Lung (tissue), 12 donors: ENCODE measurements around the gene PRKACB. TPM values are rescaled to one million over a fixed set of nuclear protein-coding genes. Genes with fewer than 3 reads are reported as not detected.

Source experiments
- ATAC-seq: fragments of 200-7000 bp; cut with Tn5 transposase; one replicate; pipeline ENCODE4 v1.9.1; 2020; ENCODE audit warnings: moderate number of reproducible peaks; ENCODE audit not compliant: insufficient read depth, low FRiP score
- DNase-seq, 3 donors: peaks; one replicate each; pipeline ENCODE4 v3.0.0-alpha.2; 2013 to 2017
- H3K27ac ChIP-seq, 2 donors: one replicate each; pipeline ENCODE4 v1.5.1; 2013; ENCODE audit warnings: mild to moderate bottlenecking in 2 of 2, moderate library complexity in 2 of 2, control low read depth in 1 of 2, inconsistent platforms in 1 of 2, low read depth in 1 of 2, low read length in 1 of 2
- H3K27me3 ChIP-seq, 3 donors: one replicate each; pipeline ENCODE4 v1.5.1; 2013; ENCODE audit warnings: low read length in 2 of 3; ENCODE audit not compliant: control insufficient read depth in 3 of 3, insufficient read depth in 3 of 3
- H3K36me3 ChIP-seq, 4 donors: one replicate each; pipeline ENCODE4 v1.5.1; 2013; ENCODE audit warnings: low read length in 4 of 4, mild to moderate bottlenecking in 1 of 4, moderate library complexity in 1 of 4; ENCODE audit not compliant: control insufficient read depth in 4 of 4, insufficient read depth in 4 of 4
- H3K4me1 ChIP-seq, 5 donors: one replicate each; pipeline ENCODE4 v1.5.1; 2013; ENCODE audit warnings: low read length in 5 of 5, mild to moderate bottlenecking in 2 of 5, moderate library complexity in 1 of 5; ENCODE audit not compliant: control insufficient read depth in 5 of 5, insufficient read depth in 5 of 5
- H3K4me3 ChIP-seq: one replicate; pipeline ENCODE4 v1.5.1; 2013; ENCODE audit warnings: mild to moderate bottlenecking, control low read depth, moderate library complexity
- H3K9ac ChIP-seq, 2 donors: one replicate each; pipeline ENCODE4 v1.5.1; 2013; ENCODE audit warnings: low read length in 2 of 2, control low read depth in 1 of 2; ENCODE audit not compliant: insufficient read depth in 1 of 2
- H3K9me3 ChIP-seq, 4 donors: one replicate each; pipeline ENCODE4 v1.5.1; 2013; ENCODE audit warnings: low read length in 3 of 4, mild to moderate bottlenecking in 1 of 4, moderate library complexity in 1 of 4; ENCODE audit not compliant: control insufficient read depth in 4 of 4, insufficient read depth in 3 of 4
- CTCF ChIP-seq: IDR thresholded peaks from 2 replicates; pipeline ENCODE4 v1.5.1; 2012; ENCODE audit warnings: mild to moderate bottlenecking; ENCODE audit errors: control extremely low read depth, extremely low read depth
- WGBS, 2 donors: extraction: QIAGEN DNeasy Blood & Tissue Kit; methylation state at CpG; one replicate each; pipeline ENCODE4 v1.1.7; 2013; 5-methylcytosine and 5-hydroxymethylcytosine counted together
- polyA plus RNA-seq, 2 donors: library from polyadenylated mRNA; stranded (reverse); fragments of 200-250 nt; gene quantifications; one replicate each; pipeline ENCODE4 v1.2.1, GENCODE V29; 2013
- total RNA-seq, 2 donors: library from RNA; depleted of rRNA in 1 of 2; stranded (reverse); fragments of >200 nt in 1 of 2; gene quantifications; one replicate each; pipeline ENCODE4 v1.2.1, GENCODE V29; 2014 to 2021
- donor health status: control.
- donor health status: control.
- donor health status: Bipolar disorder and iron deficiency.
- donor health status: healthy.
- donor health status: DM: yes; HTN: yes; CAD: no.

PRKACB gene
- total and polyA plus RNA-seq, 4 donors, result 4.2 to 43.1 (median 11.4) TPM

GRCh38 chr1:84254703-84255238 is 110.7 kb downstream of the PRKACB start:
- ATAC-seq (no peak), DNase-seq (no peak)
- H3K9ac ChIP-seq, result no peak overlapping the region
- TF ChIP-seq CTCF, result no peak
- 97 to 98% methylated on average over 2 of the region's 2 CpGs for WGBS, 2 donors
- H3K9me3 ChIP-seq, result peaks cover 0 to 3% (median 0%) of the 10 kb centered on the region in 4 donors
- no peaks in the 10 kb centered on the region for H3K27me3 ChIP-seq
- no peak overlapping the region for H3K4me3 ChIP-seq
- no peak overlapping the region for H3K27ac ChIP-seq
- no peaks in the 10 kb centered on the region for H3K36me3 ChIP-seq
- H3K4me1 ChIP-seq, result peaks cover 0 to 5% (median 0%) of the 10 kb centered on the region in 5 donors

- no peaks in the 10 kb centered on the region for H3K36me3 ChIP-seq
- peaks cover 0 to 3% (median 0%) of the 10 kb centered on the region in 4 donors for H3K9me3 ChIP-seq
- no peak overlapping the region for H3K27ac ChIP-seq
- DNase-seq (no peak), ATAC-seq (no peak)
- no peak overlapping the region for H3K4me3 ChIP-seq
- no peaks in the 10 kb centered on the region for H3K27me3 ChIP-seq
- no peak for TF ChIP-seq CTCF
- no peak overlapping the region for H3K9ac ChIP-seq
- H3K4me1 ChIP-seq, result peaks cover 0 to 5% (median 0%) of the 10 kb centered on the region in 5 donors
These were observed 111.5 kb downstream of the PRKACB start for GRCh38 chr1:84255582-84255981.

DNA sequence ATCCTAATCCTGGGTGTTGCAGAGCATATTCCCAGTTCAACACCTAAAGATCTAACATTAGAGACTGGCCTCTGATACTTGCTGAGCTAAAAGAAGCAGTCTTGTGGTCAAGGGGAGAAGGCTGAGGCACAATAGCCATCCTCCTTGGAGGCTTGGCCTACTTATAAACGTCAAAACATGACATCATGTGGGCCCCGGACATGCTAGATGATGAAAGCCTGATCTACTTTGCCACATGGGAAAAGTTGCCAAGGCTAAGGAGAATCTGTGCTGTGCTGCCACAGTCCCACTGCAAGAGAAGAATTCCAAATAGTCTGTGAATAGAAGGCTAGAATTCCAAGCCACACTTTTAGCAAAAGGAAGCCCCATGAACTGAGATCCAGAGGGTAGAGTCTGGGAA is 113.5 kb downstream of the PRKACB start:
- H3K27me3 ChIP-seq, result no peaks in the 10 kb centered on the region
- no peaks in the 10 kb centered on the region for H3K9me3 ChIP-seq
- H3K9ac ChIP-seq, result no peak overlapping the region
- DNase-seq (no peak), ATAC-seq (no peak)
- no peak overlapping the region for H3K27ac ChIP-seq
- no peak for TF ChIP-seq CTCF
- no peak overlapping the region for H3K4me3 ChIP-seq
- H3K4me1 ChIP-seq, result peaks cover 0 to 5% (median 0%) of the 10 kb centered on the region in 5 donors
- WGBS, 2 donors, result 64 to 76% methylated on average over 2 of the region's 2 CpGs
- H3K36me3 ChIP-seq, result no peaks in the 10 kb centered on the region

GRCh38 chr1:84259376-84259775 is 115.3 kb downstream of the PRKACB start:
- H3K9ac ChIP-seq, result no peak overlapping the region
- H3K4me3 ChIP-seq, result no peak overlapping the region
- no peak for TF ChIP-seq CTCF
- H3K27ac ChIP-seq, result no peak overlapping the region
- DNase-seq (no peak), ATAC-seq (no peak)
- H3K9me3 ChIP-seq, result no peaks in the 10 kb centered on the region
- no peaks in the 10 kb centered on the region for H3K27me3 ChIP-seq
- peaks cover 0 to under 1% (median 0%) of the 10 kb centered on the region in 5 donors for H3K4me1 ChIP-seq
- no peaks in the 10 kb centered on the region for H3K36me3 ChIP-seq
- 95 to 96% methylated on average over 2 of the region's 2 CpGs for WGBS, 2 donors
